Right lobe of liver (tissue), 4 donors: ENCODE data around the gene DEDD2.

Experiments used
- CTCF ChIP-seq, 4 donors: fragments of 200-600 bp in 3 of 4; fragments of 450-650 bp in 1 of 4; IDR thresholded peaks; one replicate each; pipeline versions ENCODE4 v1.5.1 to v1.8.0; 2016 to 2022; ENCODE audit warnings: antibody characterized with exemption in 4 of 4, mild to moderate bottlenecking in 2 of 4
- POLR2A ChIP-seq: fragments of 450-650 bp; IDR thresholded peaks from one replicate; pipeline ENCODE4 v1.6.1; 2017; ENCODE audit warnings: antibody characterized with exemption, mild to moderate bottlenecking
- donor health status: DM: no; HTN: no; CAD: no.
- donor health status: DM: no; HTN: no; CAD: no.
- donor health status: DM: no; HTN: yes; CAD: no.

GRCh38 chr19:42151782-42152684 is 65.4 kb downstream of the DEDD2 start:
- TF ChIP-seq CTCF (IDR thresholded peaks at IDR 0.05) (no peak), POLR2A (no peak)
